ENCODE measurements around the gene AMBRA1. TPM values are rescaled to one million over a fixed set of nuclear protein-coding genes. Genes with fewer than 3 reads are reported as not detected.

AMBRA1 gene
- total and polyA plus RNA-seq, 2 of the 8 experiments (the other 6 are each of a cell fraction or from before 2014, with no cell fraction given): 14.2 to 37.4 TPM

- Histone ChIP-seq H3K36me3 (ENCODE audit: control insufficient read depth in 2 of 4, insufficient read depth in 4 of 4, low read length in 3 of 4) (peaks cover 0 to 4% (median 1%) of the 10 kb centered on the region in 4 experiments; a peak in 2 of 8 replicates), H3K9ac (replicated peaks in 1 of 4; ENCODE audit: extremely low read depth in 1 of 4, low read depth in 3 of 4, low read length in 3 of 4) (no peak overlapping the region), H3K23me2 (ENCODE audit: low read depth, low read length) (no peaks in the 10 kb centered on the region), H3K4me3 (ENCODE audit: extremely low read depth in 1 of 4, insufficient read depth in 2 of 4, low read depth in 3 of 4, low read length in 4 of 4) (no peak overlapping the region), H3K4me2 (ENCODE audit: insufficient read depth in 1 of 2, low read depth in 2 of 2, low read length in 2 of 2) (no peak overlapping the region), H2BK5ac (ENCODE audit: low read depth, low read length) (no peak overlapping the region), H2AFZ (ENCODE audit: low read length) (no peak overlapping the region), H4K5ac (ENCODE audit: insufficient read length, low read depth, low read length) (no peak overlapping the region), H3K79me2 (ENCODE audit: control insufficient read depth in 1 of 2, insufficient read depth in 2 of 2, low read length in 2 of 2) (no peaks in the 10 kb centered on the region; a peak in 1 of 4 replicates), H3K4me1 (replicated peaks in 1 of 4; ENCODE audit: control insufficient read depth in 3 of 4, insufficient read depth in 4 of 4, low read length in 3 of 4) (no peaks in the 10 kb centered on the region), H2AK5ac (ENCODE audit: low read depth, low read length) (no peak overlapping the region), H3K4ac (replicated peaks; ENCODE audit: insufficient read length, low read depth, low read length) (no peak overlapping the region), H3K27ac (ENCODE audit: low read depth, low read length) (no peak overlapping the region), H3K23ac (ENCODE audit: insufficient read length) (no peak overlapping the region), H3K9me3 (ENCODE audit: insufficient read depth in 2 of 2, low read depth in 1 of 2, low read length in 1 of 2) (no peaks in the 10 kb centered on the region), H3K79me1 (ENCODE audit: low read depth, low read length) (peaks cover 2% of the 10 kb centered on the region; the same call in 1 of the 2 replicates), H3K27me3 (replicated peaks in 1 of 4; ENCODE audit: control insufficient read depth in 3 of 4, extremely low read depth in 1 of 4, insufficient read depth in 3 of 4, low read length in 3 of 4) (no peaks in the 10 kb centered on the region), H2BK20ac (ENCODE audit: low read length) (no peak overlapping the region), H3K18ac (ENCODE audit: extremely low read depth, low read length) (no peak overlapping the region), H2BK15ac (ENCODE audit: low read length) (no peak overlapping the region), H4K91ac (replicated peaks; ENCODE audit: insufficient read length, low read length) (no peak overlapping the region), H3K14ac (ENCODE audit: insufficient read length) (no peak overlapping the region), H4K8ac (ENCODE audit: extremely low read depth, insufficient read depth, low read length) (no peak overlapping the region), H3K56ac (replicated peaks; ENCODE audit: insufficient read length, low read depth, low read length) (no peak overlapping the region), H2BK12ac (ENCODE audit: low read depth, low read length) (no peak overlapping the region), H4K20me1 (replicated peaks in 1 of 2; ENCODE audit: control insufficient read depth in 1 of 2, insufficient read depth in 2 of 2, low read length in 2 of 2) (no peaks in the 10 kb centered on the region), H2BK120ac (replicated peaks; ENCODE audit: low read depth, low read length) (no peak overlapping the region)
- POLR2A ChIA-PET (ENCODE audit: partially characterized antibody): interaction anchor here (0.6 kb wide), 1 partner anchor 9 kb away, joined by 3 read pairs; no protein-coding TSS in a partner anchor
- 95% methylated on average over 6 of the region's 6 CpGs; no CpG with 5 or more reads in 1 of the 2 experiments for WGBS, 2 experiments (ENCODE audit: extremely low coverage in 1 of 2, insufficient coverage in 1 of 2, insufficient read length in 1 of 2, insufficient replicate concordance in 2 of 2, low coverage in 1 of 2, low lambda C conversion rate in 2 of 2, missing lambda C conversion rate in 1 of 2)
- no peak for DNase-seq (ENCODE audit: low read depth in 1 of 2, low spot score in 2 of 2)
- CTCF ChIA-PET (ENCODE audit: partially characterized antibody): interaction anchor here (0.8 to 1.1 kb wide), 2 partner anchors 30 to 292 kb away, joined by 3 read pairs; partner anchors contain the start of gene DGKZ
- FAIRE-seq: no peak
- TF ChIP-seq, protein P1, sequence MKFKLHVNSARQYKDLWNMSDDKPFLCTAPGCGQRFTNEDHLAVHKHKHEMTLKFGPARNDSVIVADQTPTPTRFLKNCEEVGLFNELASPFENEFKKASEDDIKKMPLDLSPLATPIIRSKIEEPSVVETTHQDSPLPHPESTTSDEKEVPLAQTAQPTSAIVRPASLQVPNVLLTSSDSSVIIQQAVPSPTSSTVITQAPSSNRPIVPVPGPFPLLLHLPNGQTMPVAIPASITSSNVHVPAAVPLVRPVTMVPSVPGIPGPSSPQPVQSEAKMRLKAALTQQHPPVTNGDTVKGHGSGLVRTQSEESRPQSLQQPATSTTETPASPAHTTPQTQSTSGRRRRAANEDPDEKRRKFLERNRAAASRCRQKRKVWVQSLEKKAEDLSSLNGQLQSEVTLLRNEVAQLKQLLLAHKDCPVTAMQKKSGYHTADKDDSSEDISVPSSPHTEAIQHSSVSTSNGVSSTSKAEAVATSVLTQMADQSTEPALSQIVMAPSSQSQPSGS (IDR thresholded peaks at IDR 0.05; ENCODE audit: low read length): no peak
- no peak for TF ChIP-seq MAFK (IDR thresholded peaks at IDR 0.05; ENCODE audit: low read depth, low read length)
- TF ChIP-seq POLR2AphosphoS5 (IDR thresholded peaks at IDR 0.05; ENCODE audit: low read depth, low read length): no peak
- no peak for TF ChIP-seq BRCA1 (IDR thresholded peaks at IDR 0.05; ENCODE audit: low read depth, low read length)
- no peak for TF ChIP-seq GABPA (IDR thresholded peaks at IDR 0.05; ENCODE audit: borderline replicate concordance, insufficient read depth, low read length)
- TF ChIP-seq CTBP2 (IDR thresholded peaks at IDR 0.05; ENCODE audit: borderline replicate concordance, insufficient read depth, insufficient read length, low read length): no peak
- TF ChIP-seq EZH2 (IDR thresholded peaks at IDR 0.05; ENCODE audit: low read depth, low read length, severe bottlenecking): no peak
- TF ChIP-seq BACH1 (IDR thresholded peaks at IDR 0.05; ENCODE audit: low read length): no peak
- no peak for TF ChIP-seq TAF1 (IDR thresholded peaks at IDR 0.05; ENCODE audit: low read depth, low read length)
- no peak for TF ChIP-seq CHD1 (IDR thresholded peaks at IDR 0.05; ENCODE audit: low read depth, low read length)
Measured at GRCh38 chr11:46640036-46640788, 46.4 kb upstream of the AMBRA1 start.

Measured in H1 (cell line).